Middle frontal gyrus (tissue), 1 donor: ENCODE data around the gene CLDN24.

Source experiments
- DNase-seq: peaks from one replicate; pipeline ENCODE4 v3.0.0-alpha.2; 2015; ENCODE audit warnings: low spot score; ENCODE audit errors: extremely low spot score

The CLDN24 gene

GRCh38 chr4:183285886-183286285 is 36.3 kb downstream of the CLDN24 start:
- DNase-seq = no peak

- no peak for DNase-seq
Measured at GRCh38 chr4:183284965-183285364, 37.3 kb downstream of the CLDN24 start.

DNA sequence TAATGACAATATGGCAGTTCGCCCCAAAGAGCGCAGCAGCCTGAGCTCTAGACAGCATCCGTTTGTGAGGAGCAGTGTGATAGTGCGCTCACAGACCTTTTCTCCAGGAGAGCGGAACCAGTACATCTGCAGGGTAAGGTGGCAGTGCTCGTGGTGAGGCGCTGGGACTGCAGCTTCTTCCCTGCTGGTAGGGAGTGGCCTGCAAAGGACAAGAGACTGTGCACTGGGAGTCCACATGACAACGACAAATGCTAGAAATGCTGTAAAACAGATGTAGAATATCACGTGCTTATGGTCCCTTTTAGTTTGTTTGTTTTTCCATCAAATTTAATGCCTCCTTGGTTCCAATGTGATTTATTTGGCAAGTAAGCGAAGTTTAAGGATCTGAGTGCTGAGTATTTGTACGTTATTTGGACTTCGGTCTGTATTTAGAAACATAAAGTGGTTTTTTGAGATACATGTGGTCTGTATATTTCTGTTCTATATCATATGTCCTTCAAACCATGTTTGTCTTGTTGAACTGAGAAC is 37.9 kb downstream of the CLDN24 start:
- DNase-seq = no peak

DNA sequence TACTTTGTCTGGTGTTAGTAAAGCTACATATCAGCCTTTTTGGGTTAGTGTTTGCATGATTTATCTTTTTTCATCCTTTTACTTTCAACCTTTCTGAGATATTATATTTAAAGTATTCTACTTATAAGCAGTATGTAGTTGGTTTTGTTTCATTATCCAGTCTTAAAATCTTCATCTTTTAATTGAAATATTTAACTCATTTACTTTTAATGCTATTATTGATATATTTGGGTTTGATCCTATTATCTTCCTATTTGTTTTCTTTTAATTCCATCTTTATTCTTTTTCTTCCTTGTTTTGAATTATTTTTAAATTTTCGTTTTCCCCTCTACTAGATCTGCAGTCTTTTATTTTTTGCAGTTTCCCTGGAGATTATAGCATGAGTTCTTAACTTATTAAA is 46.1 kb downstream of the CLDN24 start:
- no peak for DNase-seq

GRCh38 chr4:183272384-183272783 is 49.8 kb downstream of the CLDN24 start:
- no peak for DNase-seq
